GM23338 (cell line): Measurements from ENCODE around the gene ING1.

Source experiments
- CREB1 ChIP-seq: fragments of 250-450 bp; sonication (Bioruptor Pico); IDR thresholded peaks from 2 replicates; pipeline ENCODE4 v1.5.0; 2020; ENCODE audit warnings: low read depth, mild to moderate bottlenecking, moderate library complexity
- EZH2 ChIP-seq: fragments of 200-600 bp; sonication (generic); IDR thresholded peaks from one replicate; pipeline ENCODE4 v1.8.0; 2017; ENCODE audit warnings: antibody characterized with exemption, mild to moderate bottlenecking, low read depth; ENCODE audit not compliant: unreplicated experiment
- EZH2phosphoT487 ChIP-seq: fragments of 200-600 bp; sonication (generic); IDR thresholded peaks from one replicate; pipeline ENCODE4 v1.8.1; 2018; ENCODE audit warnings: antibody characterized with exemption; ENCODE audit not compliant: unreplicated experiment
- POLR2AphosphoS5 ChIP-seq: IDR thresholded peaks from 2 replicates; pipeline ENCODE4 v1.6.1; 2016; ENCODE audit warnings: antibody characterized with exemption, low read depth
- REST ChIP-seq: IDR thresholded peaks from one replicate; pipeline ENCODE4 v1.6.1; 2018; ENCODE audit warnings: antibody characterized with exemption; ENCODE audit not compliant: unreplicated experiment
- TF ChIP-seq, protein P1 (sequence below), 2 experiments: fragments of 200-600 bp in 1 of 2; sonication (generic) in 1 of 2; conservative IDR thresholded peaks; 2 replicates each; pipeline versions ENCODE4 v1.5.1 to v1.6.1; 2016 to 2017; ENCODE audit warnings: antibody characterized with exemption in 2 of 2, low read depth in 2 of 2, mild to moderate bottlenecking in 2 of 2, moderate library complexity in 1 of 2

DNA sequence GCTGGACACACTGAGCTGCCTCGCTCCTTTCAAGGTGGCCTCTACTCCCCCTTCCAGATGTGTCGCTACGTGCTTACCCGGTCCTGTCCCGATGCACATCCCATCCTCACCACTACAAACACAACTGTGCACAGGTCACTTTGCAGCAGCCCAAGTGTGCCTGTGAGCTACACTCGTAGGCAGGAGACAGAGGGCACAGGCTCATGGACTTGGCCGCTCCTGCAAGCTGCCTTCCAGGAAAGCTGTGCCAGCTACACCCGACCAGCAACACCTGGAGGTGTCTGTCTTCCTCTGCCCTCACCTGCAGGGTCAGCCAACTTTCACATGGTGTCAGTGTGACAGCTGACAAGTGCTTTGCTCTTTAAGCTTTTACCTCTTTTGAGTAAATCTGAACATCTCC, 23.0 kb upstream of the ING1 start:
- TF ChIP-seq, protein P1, sequence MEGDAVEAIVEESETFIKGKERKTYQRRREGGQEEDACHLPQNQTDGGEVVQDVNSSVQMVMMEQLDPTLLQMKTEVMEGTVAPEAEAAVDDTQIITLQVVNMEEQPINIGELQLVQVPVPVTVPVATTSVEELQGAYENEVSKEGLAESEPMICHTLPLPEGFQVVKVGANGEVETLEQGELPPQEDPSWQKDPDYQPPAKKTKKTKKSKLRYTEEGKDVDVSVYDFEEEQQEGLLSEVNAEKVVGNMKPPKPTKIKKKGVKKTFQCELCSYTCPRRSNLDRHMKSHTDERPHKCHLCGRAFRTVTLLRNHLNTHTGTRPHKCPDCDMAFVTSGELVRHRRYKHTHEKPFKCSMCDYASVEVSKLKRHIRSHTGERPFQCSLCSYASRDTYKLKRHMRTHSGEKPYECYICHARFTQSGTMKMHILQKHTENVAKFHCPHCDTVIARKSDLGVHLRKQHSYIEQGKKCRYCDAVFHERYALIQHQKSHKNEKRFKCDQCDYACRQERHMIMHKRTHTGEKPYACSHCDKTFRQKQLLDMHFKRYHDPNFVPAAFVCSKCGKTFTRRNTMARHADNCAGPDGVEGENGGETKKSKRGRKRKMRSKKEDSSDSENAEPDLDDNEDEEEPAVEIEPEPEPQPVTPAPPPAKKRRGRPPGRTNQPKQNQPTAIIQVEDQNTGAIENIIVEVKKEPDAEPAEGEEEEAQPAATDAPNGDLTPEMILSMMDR (conservative IDR thresholded peaks at IDR 0.05; ENCODE audit: low read depth in 2 of 2), result no peak
- no peak for TF ChIP-seq POLR2AphosphoS5
- no peak for TF ChIP-seq EZH2
- TF ChIP-seq CREB1 (CRISPR knock-in tag), result no peak
- TF ChIP-seq EZH2phosphoT487, result no peak
- no peak for TF ChIP-seq REST
